ENCODE results near the gene ERCC3. TPM values are rescaled to one million over a fixed set of nuclear protein-coding genes. Genes with fewer than 3 reads are reported as not detected.

The ERCC3 gene
- total and polyA plus RNA-seq, 4 donors: 34.6 to 63.7 (median 52.0) TPM

Small RNAs within 50 kb of the gene (small RNA-seq; reads per million reads assigned to genes)
- gene RNU6-1147P (ENCODE audit: low replicate concordance): not detected

Other genes with a start within 250 kb of the ERCC3 start
- 100 to 1,000 TPM; 103 to 107 TPM for gene BIN1, start 187.0 kb downstream of the ERCC3 start, total RNA-seq
- gene BIN1, start 187.0 kb downstream of the ERCC3 start, polyA plus RNA-seq (ENCODE audit: insufficient read length in 2 of 2): 100 to 1,000 TPM; 219 to 220 TPM
- gene CYP27C1, start 73.8 kb downstream of the ERCC3 start, total RNA-seq: 1 to 10 TPM; 1.0 to 1.3 TPM
- gene CYP27C1, start 73.8 kb downstream of the ERCC3 start, polyA plus RNA-seq (ENCODE audit: insufficient read length in 2 of 2): 1 to 10 TPM; 3.3 to 4.8 TPM
- gene MAP3K2, start 93.8 kb upstream of the ERCC3 start, total RNA-seq: 10 to 100 TPM; 45.0 to 51.0 TPM
- gene MAP3K2, start 93.8 kb upstream of the ERCC3 start, polyA plus RNA-seq (ENCODE audit: insufficient read length in 2 of 2): 10 to 100 TPM; 17.7 to 24.9 TPM
- 1 to 10 TPM in 1 of 2 donors, under 1 TPM in 1; 0.99 to 2.5 TPM for gene PROC, start 124.3 kb upstream of the ERCC3 start, total RNA-seq
- gene PROC, start 124.3 kb upstream of the ERCC3 start, polyA plus RNA-seq (ENCODE audit: insufficient read length in 2 of 2): 1 to 10 TPM; 4.8 to 7.0 TPM
- gene IWS1, start 232.3 kb upstream of the ERCC3 start, total RNA-seq: 10 to 100 TPM; 36.0 to 53.2 TPM
- gene IWS1, start 232.3 kb upstream of the ERCC3 start, polyA plus RNA-seq (ENCODE audit: insufficient read length in 2 of 2): 10 to 100 TPM; 48.3 to 53.5 TPM
- gene MYO7B, start 241.5 kb upstream of the ERCC3 start, total RNA-seq: 1 to 10 TPM; 1.8 to 4.3 TPM
- gene MYO7B, start 241.5 kb upstream of the ERCC3 start, polyA plus RNA-seq (ENCODE audit: insufficient read length in 2 of 2): 10 to 100 TPM; 10.6 to 20.0 TPM